Stimulated activated CD4-positive, alpha-beta T cell treated with anti-CD3 and anti-CD28 coated beads, Interleukin-4, amount 100 ng/mL, for 1 hour (primary cell): Measurements from ENCODE around the gene PCDHB14.
"Not testable (repeated sequence)": the region's sequence is repeated elsewhere in the genome, so short reads cannot be mapped to it uniquely, and the experiment has no call there.

Experiments
- DNase-seq: peaks from one replicate; pipeline ENCODE4 v3.0.0-alpha.2; 2020

The PCDHB14 gene

GRCh38 chr5:141223112-141223783, at the start of gene PCDHB14:
TSS of gene PCDHB14 (plus strand) at chr5:141223343. CDS start at chr5:141223506, 163 bp downstream.
- no peak for DNase-seq

GRCh38 chr5:141174291-141175104, 48.6 kb upstream of the PCDHB14 start:
- not testable (repeated sequence) for DNase-seq

- DNase-seq, result no peak
Observed at GRCh38 chr5:141175933-141176332, 47.2 kb upstream of the PCDHB14 start.

GRCh38 chr5:141177577-141178191, 45.5 kb upstream of the PCDHB14 start, which contains the start of gene PCDHB8:
TSS of gene PCDHB8 (plus strand) at chr5:141177790. CDS start at chr5:141178035, 245 bp downstream.
- DNase-seq, result not testable (repeated sequence)

GRCh38 chr5:141179371-141179770, 43.8 kb upstream of the PCDHB14 start:
- DNase-seq, result not testable (repeated sequence)

- DNase-seq, result not testable (repeated sequence)
Observed at GRCh38 chr5:141179876-141180275, 43.3 kb upstream of the PCDHB14 start.

- no peak for DNase-seq
Observed at GRCh38 chr5:141180313-141180712, 42.8 kb upstream of the PCDHB14 start.

- DNase-seq, result no peak
Observed at GRCh38 chr5:141182248-141182647, 40.9 kb upstream of the PCDHB14 start, which contains the start of gene PCDHB16. TSS of gene PCDHB16 (plus strand) at chr5:141182387. CDS start at chr5:141182560, 173 bp downstream.

- DNase-seq, result not testable (repeated sequence)
Observed at GRCh38 chr5:141184117-141184855, 38.9 kb upstream of the PCDHB14 start.

GRCh38 chr5:141186897-141187512, 36.1 kb upstream of the PCDHB14 start, which contains the start of gene PCDHB9:
TSS of gene PCDHB9 (plus strand) at chr5:141187161. CDS start at chr5:141187319, 158 bp downstream.
- DNase-seq, result peak; percentile 26

- not testable (repeated sequence) for DNase-seq
Observed at GRCh38 chr5:141188682-141189081, 34.5 kb upstream of the PCDHB14 start.

- DNase-seq, result not testable (repeated sequence)
Observed at GRCh38 chr5:141189131-141189530, 34.0 kb upstream of the PCDHB14 start.

GRCh38 chr5:141192110-141192725, 30.9 kb upstream of the PCDHB14 start, which contains the start of gene PCDHB10:
TSS of gene PCDHB10 (plus strand) at chr5:141192353. CDS start at chr5:141192553, 200 bp downstream.
- DNase-seq, result peak; percentile 15

GRCh38 chr5:141194332-141194731, 28.8 kb upstream of the PCDHB14 start:
- not testable (repeated sequence) for DNase-seq

- no peak for DNase-seq
Observed at GRCh38 chr5:141196363-141196762, 26.8 kb upstream of the PCDHB14 start.

GRCh38 chr5:141199359-141200235, 23.5 kb upstream of the PCDHB14 start, which contains the start of gene PCDHB11:
TSS of gene PCDHB11 (plus strand) at chr5:141199627. CDS start at chr5:141199775, 148 bp downstream.
- no peak for DNase-seq

GRCh38 chr5:141201126-141201525, 22.0 kb upstream of the PCDHB14 start:
- not testable (repeated sequence) for DNase-seq

- not testable (repeated sequence) for DNase-seq
Observed at GRCh38 chr5:141201646-141202045, 21.5 kb upstream of the PCDHB14 start.

- no peak for DNase-seq
Observed at GRCh38 chr5:141208478-141208877, 14.7 kb upstream of the PCDHB14 start, which contains the start of gene PCDHB12. TSS of gene PCDHB12 (plus strand) at chr5:141208719. CDS start at chr5:141208908, 189 bp downstream.

GRCh38 chr5:141210281-141210680, 12.9 kb upstream of the PCDHB14 start:
- DNase-seq, result not testable (repeated sequence)
